SK-N-SH treated with all-trans-retinoic acid at 6 μM for 48 hours (cell line): ENCODE measurements around the gene ANKDD1B.
"Not testable (repeated sequence)": the region's sequence is repeated elsewhere in the genome, so short reads cannot be mapped to it uniquely, and the experiment has no call there.

Source experiments
- ATAC-seq: fragments of 200-7000 bp; cut with Tn5 transposase; 3 replicates; pipeline ENCODE4 v1.9.1; 2020; ENCODE audit warnings: mild to moderate bottlenecking, moderate library complexity
- ARNTL ChIP-seq: fragments of 450-650 bp; formaldehyde crosslinking; IDR thresholded peaks from 2 replicates; pipeline ENCODE4 v1.5.0; 2020; ENCODE audit warnings: low read depth, mild to moderate bottlenecking, moderate library complexity, borderline replicate concordance
- BACH2 ChIP-seq: fragments of 250-450 bp; sonication (Bioruptor Pico); IDR thresholded peaks from 2 replicates; pipeline ENCODE4 v1.9.0; 2021; ENCODE audit warnings: mild to moderate bottlenecking, borderline replicate concordance
- CREB5 ChIP-seq: fragments of 250-450 bp; sonication (Bioruptor Pico); IDR thresholded peaks from 2 replicates; pipeline ENCODE4 v1.5.1; 2020; ENCODE audit warnings: low read depth, mild to moderate bottlenecking, moderate library complexity
- CSDC2 ChIP-seq: fragments of 250-450 bp; sonication (Bioruptor Pico); IDR thresholded peaks from 2 replicates; pipeline ENCODE4 v1.5.0; 2020; ENCODE audit warnings: mild to moderate bottlenecking, moderate library complexity
- CSRNP3 ChIP-seq: fragments of 250-450 bp; sonication (Bioruptor Pico); IDR thresholded peaks from 2 replicates; pipeline ENCODE4 v1.5.1; 2021; ENCODE audit warnings: mild to moderate bottlenecking, moderate library complexity
- ESRRG ChIP-seq: fragments of 250-450 bp; sonication (Bioruptor Pico); IDR thresholded peaks from 2 replicates; pipeline ENCODE4 v1.6.1; 2021; ENCODE audit warnings: mild to moderate bottlenecking
- GLIS3 ChIP-seq: fragments of 250-450 bp; sonication (Bioruptor Pico); IDR thresholded peaks from 2 replicates; pipeline ENCODE4 v1.5.0; 2020; ENCODE audit warnings: mild to moderate bottlenecking, moderate library complexity
- ISL1 ChIP-seq: fragments of 250-450 bp; sonication (Bioruptor Pico); IDR thresholded peaks from 2 replicates; pipeline ENCODE4 v2.1.2; 2022; ENCODE audit warnings: mild to moderate bottlenecking, moderate library complexity
- OSR1 ChIP-seq: fragments of 250-450 bp; sonication (Bioruptor Pico); IDR thresholded peaks from 2 replicates; pipeline ENCODE4 v1.8.0; 2022; ENCODE audit warnings: moderate library complexity, mild to moderate bottlenecking, inconsistent platforms
- PATZ1 ChIP-seq: fragments of 250-450 bp; sonication (Bioruptor Pico); IDR thresholded peaks from 2 replicates; pipeline ENCODE4 v1.8.0; 2020; ENCODE audit warnings: mild to moderate bottlenecking, moderate library complexity, borderline replicate concordance
- POU6F1 ChIP-seq: fragments of 250-450 bp; sonication (Bioruptor Pico); IDR thresholded peaks from 2 replicates; pipeline ENCODE4 v1.8.0; 2021; ENCODE audit warnings: low read depth, mild to moderate bottlenecking, moderate library complexity, borderline replicate concordance
- RARB ChIP-seq: fragments of 250-450 bp; sonication (Bioruptor Pico); IDR thresholded peaks from 2 replicates; pipeline ENCODE4 v1.8.0; 2021; ENCODE audit warnings: mild to moderate bottlenecking, moderate library complexity
- SNAI2 ChIP-seq: fragments of 250-450 bp; sonication (Bioruptor Pico); IDR thresholded peaks from 2 replicates; pipeline ENCODE4 v1.5.0; 2020; ENCODE audit warnings: mild to moderate bottlenecking, moderate library complexity
- TOX ChIP-seq: fragments of 250-450 bp; sonication (Bioruptor Pico); IDR thresholded peaks from 2 replicates; pipeline ENCODE4 v1.8.0; 2021; ENCODE audit warnings: mild to moderate bottlenecking, moderate library complexity, borderline replicate concordance
- TSHZ2 ChIP-seq: fragments of 250-450 bp; sonication (Bioruptor Pico); IDR thresholded peaks from 2 replicates; pipeline ENCODE4 v1.5.0; 2020; ENCODE audit warnings: mild to moderate bottlenecking, moderate library complexity
- ZC3H10 ChIP-seq: fragments of 250-450 bp; sonication (Bioruptor Pico); IDR thresholded peaks from 2 replicates; pipeline ENCODE4 v1.5.1; 2021; ENCODE audit warnings: mild to moderate bottlenecking, moderate library complexity
- ZFP3 ChIP-seq: fragments of 250-450 bp; sonication (Bioruptor Pico); IDR thresholded peaks from 2 replicates; pipeline ENCODE4 v1.5.0; 2020; ENCODE audit warnings: mild to moderate bottlenecking, moderate library complexity
- ZFP30 ChIP-seq: fragments of 450-650 bp; formaldehyde crosslinking; IDR thresholded peaks from 2 replicates; pipeline ENCODE4 v1.5.0; 2022; ENCODE audit warnings: mild to moderate bottlenecking, moderate library complexity
- ZNF565 ChIP-seq: fragments of 450-650 bp; formaldehyde crosslinking; conservative IDR thresholded peaks from 2 replicates; pipeline ENCODE4 v1.5.0; 2020; ENCODE audit warnings: low read depth, mild to moderate bottlenecking, moderate library complexity
- ZNF70 ChIP-seq: fragments of 450-650 bp; formaldehyde crosslinking; IDR thresholded peaks from 2 replicates; pipeline ENCODE4 v1.5.0; 2020; ENCODE audit warnings: mild to moderate bottlenecking, moderate library complexity
- ZNF8 ChIP-seq: fragments of 450-650 bp; formaldehyde crosslinking; IDR thresholded peaks from 2 replicates; pipeline ENCODE4 v1.5.0; 2020; ENCODE audit warnings: mild to moderate bottlenecking, moderate library complexity

ANKDD1B gene

GRCh38 chr5:75608870-75609269 lies 2.4 kb upstream of the ANKDD1B start:
- TF ChIP-seq ESRRG (CRISPR knock-in tag), result no peak
- TF ChIP-seq TSHZ2 (CRISPR knock-in tag), result no peak
- no peak for TF ChIP-seq ZFP30 (CRISPR knock-in tag)
- no peak for TF ChIP-seq OSR1 (CRISPR knock-in tag)
- no peak for TF ChIP-seq ZNF565 (CRISPR knock-in tag)
- no peak for TF ChIP-seq ZNF8 (CRISPR knock-in tag)
- TF ChIP-seq TOX, result no peak
- no peak for TF ChIP-seq ZNF70 (CRISPR knock-in tag)
- no peak for TF ChIP-seq CSRNP3 (CRISPR knock-in tag)
- TF ChIP-seq CREB5 (CRISPR knock-in tag), result no peak
- no peak for TF ChIP-seq ISL1 (CRISPR knock-in tag)
- TF ChIP-seq GLIS3 (CRISPR knock-in tag), result no peak
- no peak for TF ChIP-seq BACH2 (CRISPR knock-in tag)
- TF ChIP-seq RARB (CRISPR knock-in tag), result no peak
- no peak for TF ChIP-seq SNAI2 (CRISPR knock-in tag)
- no peak for TF ChIP-seq ARNTL (CRISPR knock-in tag)
- no peak for TF ChIP-seq PATZ1 (CRISPR knock-in tag)
- TF ChIP-seq CSDC2 (CRISPR knock-in tag), result no peak
- TF ChIP-seq POU6F1 (CRISPR knock-in tag), result no peak
- no peak for TF ChIP-seq ZFP3 (CRISPR knock-in tag)
- no peak for ATAC-seq

- TF ChIP-seq CSDC2 (CRISPR knock-in tag), result no peak
- no peak for TF ChIP-seq ESRRG (CRISPR knock-in tag)
- no peak for TF ChIP-seq ARNTL (CRISPR knock-in tag)
- TF ChIP-seq OSR1 (CRISPR knock-in tag), result no peak
- no peak for TF ChIP-seq ZFP3 (CRISPR knock-in tag)
- ATAC-seq, result no peak
Measured at GRCh38 chr5:75610201-75610600, 1.1 kb upstream of the ANKDD1B start.

- ATAC-seq, result not testable (repeated sequence)
Measured at GRCh38 chr5:75610859-75611310, 368 bp upstream of the ANKDD1B start.

GRCh38 chr5:75612226-75612569 lies 945 bp downstream of the ANKDD1B start:
- no peak for ATAC-seq
- TF ChIP-seq ZFP3 (CRISPR knock-in tag), result no peak
- no peak for TF ChIP-seq CREB5 (CRISPR knock-in tag)
- TF ChIP-seq OSR1 (CRISPR knock-in tag), result no peak
- no peak for TF ChIP-seq TOX
- no peak for TF ChIP-seq CSRNP3 (CRISPR knock-in tag)
- no peak for TF ChIP-seq CSDC2 (CRISPR knock-in tag)
- no peak for TF ChIP-seq ZFP30 (CRISPR knock-in tag)
- no peak for TF ChIP-seq TSHZ2 (CRISPR knock-in tag)
- no peak for TF ChIP-seq ZNF70 (CRISPR knock-in tag)
- no peak for TF ChIP-seq ZC3H10 (CRISPR knock-in tag)
- TF ChIP-seq ZNF8 (CRISPR knock-in tag), result no peak
